Measurements from ENCODE around the gene DAB1.

Gene DAB1

DNA sequence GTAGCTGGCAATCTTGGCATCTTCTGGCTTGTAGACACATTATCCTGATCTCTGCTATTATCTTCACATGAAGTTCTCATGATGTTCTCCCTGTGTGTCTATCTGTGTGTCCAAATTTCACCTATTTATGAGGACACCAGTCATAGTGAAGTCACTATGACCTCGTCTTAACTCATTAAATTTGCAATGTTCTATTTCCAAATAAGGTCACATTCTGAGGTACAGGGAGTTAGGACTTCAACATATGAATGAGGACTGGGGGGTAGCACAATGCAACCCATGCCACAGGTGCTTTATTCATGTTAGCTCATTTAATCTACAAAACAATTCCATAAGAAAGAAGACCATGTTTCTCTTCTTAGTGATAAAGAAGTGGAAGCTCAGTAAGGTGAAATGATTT is 251.8 kb downstream of the DAB1 start:
- no peak for DNase-seq (ENCODE audit: low read depth)
- H3K4me3 ChIP-seq (ENCODE audit: control insufficient read depth, low read depth, low read length) = no peak overlapping the region
- TF ChIP-seq, protein P1, sequence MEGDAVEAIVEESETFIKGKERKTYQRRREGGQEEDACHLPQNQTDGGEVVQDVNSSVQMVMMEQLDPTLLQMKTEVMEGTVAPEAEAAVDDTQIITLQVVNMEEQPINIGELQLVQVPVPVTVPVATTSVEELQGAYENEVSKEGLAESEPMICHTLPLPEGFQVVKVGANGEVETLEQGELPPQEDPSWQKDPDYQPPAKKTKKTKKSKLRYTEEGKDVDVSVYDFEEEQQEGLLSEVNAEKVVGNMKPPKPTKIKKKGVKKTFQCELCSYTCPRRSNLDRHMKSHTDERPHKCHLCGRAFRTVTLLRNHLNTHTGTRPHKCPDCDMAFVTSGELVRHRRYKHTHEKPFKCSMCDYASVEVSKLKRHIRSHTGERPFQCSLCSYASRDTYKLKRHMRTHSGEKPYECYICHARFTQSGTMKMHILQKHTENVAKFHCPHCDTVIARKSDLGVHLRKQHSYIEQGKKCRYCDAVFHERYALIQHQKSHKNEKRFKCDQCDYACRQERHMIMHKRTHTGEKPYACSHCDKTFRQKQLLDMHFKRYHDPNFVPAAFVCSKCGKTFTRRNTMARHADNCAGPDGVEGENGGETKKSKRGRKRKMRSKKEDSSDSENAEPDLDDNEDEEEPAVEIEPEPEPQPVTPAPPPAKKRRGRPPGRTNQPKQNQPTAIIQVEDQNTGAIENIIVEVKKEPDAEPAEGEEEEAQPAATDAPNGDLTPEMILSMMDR (IDR thresholded peaks at IDR 0.05; ENCODE audit: control insufficient read depth, insufficient read depth, low read depth, low read length, missing control alignments) = no peak

DNA sequence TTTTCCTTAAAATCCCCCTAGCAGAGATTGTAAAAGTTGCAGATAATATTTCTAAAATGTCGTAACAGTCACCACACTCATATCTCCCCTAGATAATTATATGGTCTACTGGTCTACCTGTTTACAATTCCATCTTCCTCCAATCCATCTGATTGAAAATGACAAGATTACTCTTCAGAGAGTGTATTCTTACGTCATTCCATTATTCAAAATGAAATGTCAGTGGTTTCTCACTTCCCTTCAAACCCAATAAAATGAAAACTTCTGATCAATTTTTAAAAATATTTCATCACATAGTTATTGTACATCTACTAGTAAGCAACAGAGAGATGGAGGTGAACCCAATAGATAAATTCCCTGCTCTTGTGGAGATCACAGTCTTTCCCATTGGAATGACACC is 255.9 kb downstream of the DAB1 start:
- TF ChIP-seq, protein P1 (IDR thresholded peaks at IDR 0.05; ENCODE audit: control insufficient read depth, insufficient read depth, low read depth, low read length, missing control alignments) = no peak
- DNase-seq (ENCODE audit: low read depth) = no peak

DNA sequence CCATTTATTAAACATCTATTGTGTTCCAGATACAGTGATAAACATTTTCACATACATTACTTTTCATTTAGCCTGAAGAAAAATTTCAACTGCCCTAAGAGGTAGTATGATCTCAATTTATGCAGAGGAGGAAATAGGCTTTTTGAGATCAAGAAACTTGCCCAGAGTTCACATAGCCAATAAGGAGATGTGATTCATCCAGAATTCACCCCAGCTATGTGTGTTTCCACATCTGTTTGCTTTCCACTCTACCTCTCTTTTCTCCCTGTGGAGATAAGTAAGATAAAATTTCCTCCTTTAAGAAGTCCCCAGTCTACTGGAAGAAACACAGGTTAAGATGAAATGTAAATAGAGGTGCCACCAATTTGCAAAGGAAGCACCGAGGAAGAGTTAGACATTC is 258.3 kb downstream of the DAB1 start:
- TF ChIP-seq, protein P1 (IDR thresholded peaks at IDR 0.05; ENCODE audit: control insufficient read depth, insufficient read depth, low read depth, low read length, missing control alignments) = no peak
- H3K4me3 ChIP-seq (ENCODE audit: control insufficient read depth, low read depth, low read length) = no peak overlapping the region
- DNase-seq (ENCODE audit: low read depth) = no peak

More for the DNA sequence above, 255.9 kb downstream of the DAB1 start:
- H3K4me3 ChIP-seq (ENCODE audit: control insufficient read depth, low read depth, low read length) = no peak overlapping the region

DNA sequence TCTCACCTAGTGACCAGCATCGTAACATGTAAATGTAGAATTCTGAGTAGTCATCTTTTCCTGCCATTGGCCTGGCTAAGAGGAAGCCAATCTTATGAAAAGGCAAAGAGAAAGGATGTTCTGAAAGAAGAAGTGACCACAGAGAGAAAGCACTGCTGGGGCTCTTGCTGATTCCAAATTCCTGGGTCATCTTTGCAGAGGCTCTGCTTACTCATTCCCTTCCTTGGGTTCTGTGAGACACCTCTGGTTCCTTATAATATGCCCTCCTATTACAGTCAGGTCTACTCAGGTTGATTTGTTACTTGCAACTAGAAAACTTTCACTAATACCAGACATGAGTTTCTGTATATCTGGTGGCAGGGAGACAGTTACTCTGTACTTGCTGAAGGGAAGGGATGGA is 259.3 kb downstream of the DAB1 start:
- no peak for DNase-seq (ENCODE audit: low read depth)
- TF ChIP-seq, protein P1 (IDR thresholded peaks at IDR 0.05; ENCODE audit: control insufficient read depth, insufficient read depth, low read depth, low read length, missing control alignments) = no peak
- H3K4me3 ChIP-seq (ENCODE audit: control insufficient read depth, low read depth, low read length) = no peak overlapping the region

DNA sequence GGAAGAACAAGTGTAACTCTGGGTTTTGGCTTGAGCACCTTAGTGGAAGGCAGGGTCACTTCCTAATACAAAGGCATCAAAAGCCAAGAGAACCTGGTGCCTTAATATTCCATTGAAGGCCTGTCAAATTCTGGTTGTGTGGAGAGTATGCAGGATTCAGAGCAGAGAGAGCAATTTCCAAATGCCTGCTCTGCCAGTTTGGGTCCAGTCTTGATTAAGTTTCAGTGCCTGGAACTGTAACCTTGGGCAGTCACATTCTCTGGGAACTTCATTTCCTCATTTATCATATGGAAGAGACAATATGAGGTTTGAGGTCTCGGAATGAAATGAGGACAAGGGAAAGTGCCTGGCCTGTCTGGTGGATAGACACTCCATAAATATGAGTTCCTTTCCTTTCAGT is 260.1 kb downstream of the DAB1 start:
- H3K4me3 ChIP-seq (ENCODE audit: control insufficient read depth, low read depth, low read length) = no peak overlapping the region
- DNase-seq (ENCODE audit: low read depth) = no peak
- TF ChIP-seq, protein P1 (IDR thresholded peaks at IDR 0.05; ENCODE audit: control insufficient read depth, insufficient read depth, low read depth, low read length, missing control alignments) = no peak

DNA sequence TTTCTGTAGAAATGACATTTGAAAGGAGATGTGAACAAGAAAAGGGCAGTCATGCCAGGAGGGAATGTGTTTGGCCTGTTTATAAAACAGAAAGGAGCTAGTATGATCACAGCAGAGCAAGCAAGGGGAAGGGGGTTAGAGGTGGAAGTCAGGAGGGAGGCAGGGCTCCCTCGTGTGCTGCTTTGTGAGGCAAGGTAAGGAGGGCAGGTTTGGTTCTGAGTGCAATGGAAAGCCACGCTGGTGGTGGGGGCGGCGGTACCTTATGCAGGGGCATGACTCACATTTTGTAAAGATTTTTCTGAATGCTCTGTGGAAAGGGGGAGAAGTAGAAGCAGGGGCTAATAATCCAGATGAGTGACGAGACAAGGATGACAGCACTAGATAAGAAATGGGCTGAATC is 260.5 kb downstream of the DAB1 start:
- DNase-seq (ENCODE audit: low read depth) = no peak
- TF ChIP-seq, protein P1 (IDR thresholded peaks at IDR 0.05; ENCODE audit: control insufficient read depth, insufficient read depth, low read depth, low read length, missing control alignments) = no peak
- no peak overlapping the region for H3K4me3 ChIP-seq (ENCODE audit: control insufficient read depth, low read depth, low read length)
